ENCODE results near the gene FCHO1.
A peak's percentile ranks its signal among the peaks of the same experiment; 100 is the strongest.

Gene FCHO1

DNA sequence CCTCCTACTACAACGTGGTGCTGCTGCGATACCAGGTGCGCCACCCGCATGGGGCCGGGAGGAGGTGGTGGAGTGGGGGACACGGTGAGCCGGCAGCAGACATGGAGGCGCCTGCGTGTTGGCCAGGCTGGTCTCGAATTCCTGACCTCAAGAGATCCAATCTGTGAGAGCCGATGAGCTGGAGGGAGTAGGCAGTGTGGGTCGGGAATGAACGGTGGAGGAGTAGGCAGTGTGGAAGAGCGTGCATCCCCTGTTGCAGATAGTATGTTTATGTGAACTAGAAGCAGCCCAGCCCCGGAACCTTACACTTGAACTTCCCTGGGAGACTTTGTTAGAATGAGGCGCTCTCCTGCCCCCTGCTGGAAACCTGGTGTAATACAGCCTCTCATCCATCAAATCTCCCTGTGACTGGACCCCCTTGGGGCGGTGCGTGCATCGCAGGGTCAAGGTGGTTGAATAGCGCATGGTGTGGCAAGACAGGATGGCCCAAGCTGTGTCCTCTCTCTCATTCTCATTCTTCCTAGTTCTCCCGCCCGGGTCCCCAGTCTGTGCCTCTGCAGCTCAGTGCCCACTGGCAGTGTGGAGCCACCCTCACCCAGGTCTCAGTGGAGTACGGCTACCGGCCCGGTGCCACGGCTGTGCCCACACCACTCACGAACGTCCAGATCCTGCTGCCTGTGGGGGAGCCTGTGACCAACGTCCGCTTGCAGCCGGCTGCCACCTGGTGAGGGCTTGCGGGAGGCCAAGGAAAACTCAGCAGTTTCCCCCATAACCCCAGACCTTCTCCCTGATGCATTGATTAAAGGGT, 33.1 kb downstream of the FCHO1 start:
- Histone ChIP-seq H2AFZ (peak overlapping the region; percentile 74), H3K9ac (no peak overlapping the region), H3K4me3 (ENCODE audit: low read depth, low read length) (no peak overlapping the region), H3K27me3 (ENCODE audit: control insufficient read depth, insufficient read depth, low read length) (no peaks in the 10 kb centered on the region), H3K79me2 (no peaks in the 10 kb centered on the region), H3K4me1 (no peaks in the 10 kb centered on the region), H3K9me3 (ENCODE audit: control insufficient read depth, low read length) (no peaks in the 10 kb centered on the region), H3K4me2 (ENCODE audit: low read length) (no peak overlapping the region), H3K36me3 (ENCODE audit: control insufficient read depth, insufficient read depth, low read length) (no peaks in the 10 kb centered on the region), H3K27ac (no peak overlapping the region)
- TF ChIP-seq, protein P1, sequence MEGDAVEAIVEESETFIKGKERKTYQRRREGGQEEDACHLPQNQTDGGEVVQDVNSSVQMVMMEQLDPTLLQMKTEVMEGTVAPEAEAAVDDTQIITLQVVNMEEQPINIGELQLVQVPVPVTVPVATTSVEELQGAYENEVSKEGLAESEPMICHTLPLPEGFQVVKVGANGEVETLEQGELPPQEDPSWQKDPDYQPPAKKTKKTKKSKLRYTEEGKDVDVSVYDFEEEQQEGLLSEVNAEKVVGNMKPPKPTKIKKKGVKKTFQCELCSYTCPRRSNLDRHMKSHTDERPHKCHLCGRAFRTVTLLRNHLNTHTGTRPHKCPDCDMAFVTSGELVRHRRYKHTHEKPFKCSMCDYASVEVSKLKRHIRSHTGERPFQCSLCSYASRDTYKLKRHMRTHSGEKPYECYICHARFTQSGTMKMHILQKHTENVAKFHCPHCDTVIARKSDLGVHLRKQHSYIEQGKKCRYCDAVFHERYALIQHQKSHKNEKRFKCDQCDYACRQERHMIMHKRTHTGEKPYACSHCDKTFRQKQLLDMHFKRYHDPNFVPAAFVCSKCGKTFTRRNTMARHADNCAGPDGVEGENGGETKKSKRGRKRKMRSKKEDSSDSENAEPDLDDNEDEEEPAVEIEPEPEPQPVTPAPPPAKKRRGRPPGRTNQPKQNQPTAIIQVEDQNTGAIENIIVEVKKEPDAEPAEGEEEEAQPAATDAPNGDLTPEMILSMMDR (IDR thresholded peaks at IDR 0.05), result peak; percentile 68

DNA sequence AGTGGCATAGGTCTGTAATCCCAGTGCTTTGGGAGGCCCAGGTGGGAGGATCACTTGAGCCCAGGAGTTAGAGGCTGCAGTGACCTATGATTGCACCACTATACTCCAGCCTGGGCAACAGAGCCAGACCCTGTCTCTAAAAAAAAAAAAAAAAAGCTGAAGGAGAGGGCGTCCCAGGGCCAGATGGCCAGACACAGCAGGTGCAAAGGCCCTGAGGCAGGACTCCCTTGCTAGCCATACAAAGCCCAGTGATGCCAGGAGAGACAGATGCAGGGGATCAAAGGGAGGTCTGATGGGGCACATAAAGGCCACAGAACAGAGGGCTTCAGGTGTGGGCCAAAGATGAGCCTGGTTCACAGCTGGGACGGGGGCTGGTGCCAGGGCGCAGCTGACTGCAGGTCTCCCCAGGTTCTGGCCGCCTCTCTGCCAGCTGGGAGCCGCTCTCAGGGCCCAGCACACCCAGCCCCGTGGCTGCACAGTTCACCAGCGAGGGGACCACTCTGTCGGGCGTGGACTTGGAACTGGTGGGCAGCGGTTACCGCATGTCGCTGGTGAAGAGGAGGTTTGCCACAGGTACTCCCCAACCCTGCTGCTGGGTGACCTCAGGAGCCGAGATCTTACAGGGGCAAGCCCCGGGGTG, 36.1 kb downstream of the FCHO1 start:
- H2AFZ ChIP-seq, result no peak overlapping the region
- H3K27ac ChIP-seq, result no peak overlapping the region
- no peak overlapping the region for H3K4me2 ChIP-seq (ENCODE audit: low read length)
- no peaks in the 10 kb centered on the region for H3K36me3 ChIP-seq (ENCODE audit: control insufficient read depth, insufficient read depth, low read length)
- H3K4me3 ChIP-seq (ENCODE audit: low read depth, low read length), result no peak overlapping the region
- no peak overlapping the region for H3K9ac ChIP-seq
- peaks cover 5% of the 10 kb centered on the region for H3K4me1 ChIP-seq
- no peaks in the 10 kb centered on the region for H3K79me2 ChIP-seq
- TF ChIP-seq, protein P1 (IDR thresholded peaks at IDR 0.05), result no peak
- H3K9me3 ChIP-seq (ENCODE audit: control insufficient read depth, low read length), result no peaks in the 10 kb centered on the region
- no peaks in the 10 kb centered on the region for H3K27me3 ChIP-seq (ENCODE audit: control insufficient read depth, insufficient read depth, low read length)

DNA sequence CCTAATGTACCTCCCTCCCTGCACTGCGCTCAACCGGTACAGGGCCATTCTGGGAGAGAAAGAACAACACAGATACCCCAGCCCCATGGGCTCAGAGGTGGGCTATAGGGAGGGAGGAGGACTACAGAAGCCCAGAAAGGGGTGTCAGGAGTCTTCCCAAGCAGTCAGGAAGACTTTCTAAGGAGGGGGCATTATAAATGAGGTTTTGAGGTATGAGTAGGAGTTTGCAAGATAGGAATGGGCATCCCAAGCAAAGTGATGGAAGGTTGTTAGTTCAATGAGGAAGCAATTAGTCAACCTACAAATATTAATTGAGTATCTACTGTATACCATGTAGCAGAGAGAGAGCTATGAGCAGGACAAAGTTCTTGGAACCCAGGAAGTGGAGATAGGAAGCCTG, 37.4 kb downstream of the FCHO1 start:
- no peak overlapping the region for H3K27ac ChIP-seq
- H3K9ac ChIP-seq, result no peak overlapping the region
- no peaks in the 10 kb centered on the region for H3K79me2 ChIP-seq
- H3K4me2 ChIP-seq (ENCODE audit: low read length), result no peak overlapping the region
- TF ChIP-seq, protein P1 (IDR thresholded peaks at IDR 0.05), result no peak
- H3K36me3 ChIP-seq (ENCODE audit: control insufficient read depth, insufficient read depth, low read length), result no peaks in the 10 kb centered on the region
- peaks cover 5% of the 10 kb centered on the region for H3K4me1 ChIP-seq
- no peak overlapping the region for H2AFZ ChIP-seq
- no peaks in the 10 kb centered on the region for H3K27me3 ChIP-seq (ENCODE audit: control insufficient read depth, insufficient read depth, low read length)
- H3K4me3 ChIP-seq (ENCODE audit: low read depth, low read length), result no peak overlapping the region
- H3K9me3 ChIP-seq (ENCODE audit: control insufficient read depth, low read length), result no peaks in the 10 kb centered on the region

DNA sequence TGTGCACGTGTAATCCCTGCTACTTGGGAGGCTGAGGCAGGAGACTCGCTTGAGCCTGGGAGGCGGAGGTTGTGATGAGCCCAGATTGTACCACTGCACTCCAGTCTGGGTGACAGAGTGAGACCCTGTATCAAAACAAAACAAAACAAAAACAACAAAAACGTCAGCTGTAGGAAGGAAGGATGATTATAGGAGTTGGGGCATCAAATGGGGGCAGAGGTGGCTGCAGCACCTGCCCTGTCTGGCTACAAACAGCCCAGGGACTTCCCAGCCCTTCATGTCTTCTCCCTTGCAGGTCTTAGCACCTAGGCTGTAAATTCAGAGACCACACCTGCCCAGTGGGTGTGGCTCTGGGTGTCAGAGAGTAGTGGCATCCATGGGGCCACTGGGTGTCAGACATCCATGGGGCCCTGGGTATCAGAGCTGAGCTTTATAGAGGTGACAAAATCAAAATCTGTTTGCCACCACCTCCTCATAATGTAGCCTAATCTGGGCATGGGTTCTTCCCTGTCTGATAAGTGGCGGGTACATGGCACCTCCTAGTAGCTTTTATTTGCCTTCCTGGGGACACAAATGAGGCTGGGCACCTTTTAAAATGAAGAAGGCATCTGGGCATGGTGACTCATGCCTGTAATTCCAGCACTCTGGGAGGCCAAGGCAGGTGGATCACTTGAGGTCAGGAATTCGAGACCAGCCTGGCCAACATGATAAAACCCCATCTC, 38.9 kb downstream of the FCHO1 start:
- Histone ChIP-seq H3K9me3 (ENCODE audit: control insufficient read depth, low read length) (no peaks in the 10 kb centered on the region), H3K36me3 (ENCODE audit: control insufficient read depth, insufficient read depth, low read length) (no peaks in the 10 kb centered on the region), H2AFZ (no peak overlapping the region), H3K79me2 (no peaks in the 10 kb centered on the region), H3K4me2 (ENCODE audit: low read length) (no peak overlapping the region), H3K27ac (no peak overlapping the region), H3K9ac (no peak overlapping the region), H3K4me3 (ENCODE audit: low read depth, low read length) (no peak overlapping the region), H3K4me1 (peaks cover 7% of the 10 kb centered on the region), H3K27me3 (ENCODE audit: control insufficient read depth, insufficient read depth, low read length) (no peaks in the 10 kb centered on the region)
- TF ChIP-seq, protein P1 (IDR thresholded peaks at IDR 0.05), result no peak

Data from parathyroid adenoma (tissue), 2 donors.